T-helper 22 cell (primary cell): ENCODE results near the gene NWD2.

Experiments used
- DNase-seq: peaks from one replicate; pipeline ENCODE4 v3.0.0-alpha.2; 2020; ENCODE audit warnings: low read depth

NWD2 gene

DNA sequence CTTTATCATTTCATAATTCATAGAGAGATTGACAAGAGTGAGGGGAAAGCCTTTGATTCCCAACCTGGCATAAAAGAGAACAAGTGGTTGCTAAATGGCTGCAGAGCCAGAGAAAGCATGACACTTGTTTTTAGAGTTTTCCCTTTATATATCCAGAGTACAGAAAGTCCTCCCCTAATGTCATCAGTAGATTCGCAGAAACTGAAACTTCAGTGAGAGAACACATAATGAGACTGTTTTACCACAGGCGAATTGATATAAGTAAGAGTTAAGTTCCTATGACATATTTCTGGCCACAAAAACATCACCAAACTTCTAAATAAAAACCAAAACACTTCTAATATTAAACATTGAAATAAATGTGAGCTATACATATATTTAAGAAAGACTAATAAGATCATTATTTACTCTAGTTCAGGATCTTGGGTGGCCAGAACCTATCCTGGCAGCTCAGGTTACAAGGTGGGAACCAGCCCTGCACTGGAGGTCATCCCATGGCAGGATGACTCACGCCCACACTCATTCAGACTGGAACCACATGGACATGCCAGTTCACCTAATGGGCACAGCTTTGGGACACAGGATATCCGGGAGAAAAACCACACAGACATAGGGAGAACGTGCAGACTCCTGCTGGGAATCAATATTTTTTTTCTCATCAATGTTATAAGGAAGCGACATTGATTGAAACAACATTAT lies 35.5 kb downstream of the NWD2 start:
- no peak for DNase-seq

DNA sequence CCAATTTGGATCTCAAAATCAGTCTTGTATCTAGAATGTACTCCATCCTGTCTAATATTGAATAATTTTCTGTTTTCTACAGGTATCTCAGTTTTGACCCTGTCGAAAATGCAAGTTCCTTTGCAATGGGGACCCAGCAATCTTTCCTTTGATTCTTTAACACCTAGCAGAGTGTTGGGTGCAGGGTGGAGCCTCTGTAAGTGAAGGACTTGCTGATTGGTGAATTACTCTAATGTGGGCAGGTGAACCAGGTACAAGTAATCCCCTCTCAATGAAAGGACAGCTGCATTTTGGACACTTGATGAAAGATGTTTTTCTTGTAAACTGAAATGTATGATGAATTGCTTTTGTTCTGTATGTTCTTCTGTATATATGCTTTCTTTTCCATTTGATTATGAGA lies 54.9 kb downstream of the NWD2 start:
- DNase-seq = no peak

DNA sequence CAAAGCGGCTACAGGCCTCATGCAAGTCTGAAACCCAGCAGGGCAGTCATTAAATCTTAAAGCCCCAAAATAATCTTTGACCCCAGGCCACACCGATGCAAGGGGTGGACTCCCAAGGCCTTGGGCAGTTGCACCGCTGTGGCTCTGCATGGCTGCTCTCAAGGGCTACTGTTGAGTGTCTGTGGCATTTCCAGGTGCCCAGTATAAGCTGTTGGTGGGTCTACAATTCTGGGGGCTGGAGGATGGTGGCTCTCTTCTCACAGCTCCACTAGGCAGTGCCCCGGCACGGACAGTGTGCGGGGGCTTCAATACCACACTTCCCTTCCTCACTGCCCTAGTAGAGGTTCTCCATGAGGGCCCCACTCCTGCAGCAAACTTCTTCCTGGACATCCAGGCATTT lies 60.1 kb downstream of the NWD2 start:
- DNase-seq = no peak

DNA sequence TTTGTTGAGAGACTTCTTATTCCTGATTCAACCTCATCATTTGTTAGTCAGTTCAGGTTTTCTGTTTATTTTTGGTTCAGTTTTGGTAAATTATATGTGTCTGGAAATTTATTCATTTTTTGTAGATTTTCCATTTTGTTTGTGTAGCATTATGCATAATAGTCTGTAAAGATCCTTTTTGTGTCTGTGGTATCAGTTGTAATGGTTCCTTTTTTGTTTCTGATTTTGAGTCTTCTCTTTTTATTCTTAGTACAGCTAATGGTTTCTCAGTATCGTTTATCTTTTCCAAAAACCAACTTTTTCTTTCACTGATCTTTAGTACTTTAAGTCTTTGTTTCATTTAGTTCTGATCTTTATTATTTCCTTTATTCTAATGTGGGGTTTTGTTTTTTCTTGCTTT lies 61.4 kb downstream of the NWD2 start:
- no peak for DNase-seq

DNA sequence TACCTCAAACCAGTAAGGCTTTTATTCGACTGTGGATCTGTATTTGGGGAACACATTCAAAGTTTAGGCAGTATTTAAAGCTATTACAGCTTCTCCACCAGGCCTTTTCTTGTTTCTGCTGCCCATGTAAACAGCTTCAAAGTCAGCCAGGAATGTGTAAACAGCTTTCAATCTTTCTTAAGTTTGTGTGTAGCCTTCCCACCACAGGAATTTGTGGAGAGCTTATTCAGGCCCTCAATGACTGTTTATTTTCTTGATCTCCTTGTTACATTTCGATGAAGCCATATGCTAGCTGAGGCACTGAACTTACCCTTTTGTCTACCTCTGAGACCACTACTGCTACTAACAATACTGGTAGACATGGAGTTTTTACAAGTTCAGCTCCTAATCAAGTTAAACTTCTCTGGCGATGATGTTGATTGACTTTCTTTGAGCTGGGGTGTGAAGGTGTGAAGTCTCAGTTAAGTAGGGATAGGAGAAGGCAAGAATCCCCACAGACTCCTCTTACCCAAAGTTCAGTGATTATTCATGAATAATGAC lies 72.6 kb downstream of the NWD2 start:
- no peak for DNase-seq

DNA sequence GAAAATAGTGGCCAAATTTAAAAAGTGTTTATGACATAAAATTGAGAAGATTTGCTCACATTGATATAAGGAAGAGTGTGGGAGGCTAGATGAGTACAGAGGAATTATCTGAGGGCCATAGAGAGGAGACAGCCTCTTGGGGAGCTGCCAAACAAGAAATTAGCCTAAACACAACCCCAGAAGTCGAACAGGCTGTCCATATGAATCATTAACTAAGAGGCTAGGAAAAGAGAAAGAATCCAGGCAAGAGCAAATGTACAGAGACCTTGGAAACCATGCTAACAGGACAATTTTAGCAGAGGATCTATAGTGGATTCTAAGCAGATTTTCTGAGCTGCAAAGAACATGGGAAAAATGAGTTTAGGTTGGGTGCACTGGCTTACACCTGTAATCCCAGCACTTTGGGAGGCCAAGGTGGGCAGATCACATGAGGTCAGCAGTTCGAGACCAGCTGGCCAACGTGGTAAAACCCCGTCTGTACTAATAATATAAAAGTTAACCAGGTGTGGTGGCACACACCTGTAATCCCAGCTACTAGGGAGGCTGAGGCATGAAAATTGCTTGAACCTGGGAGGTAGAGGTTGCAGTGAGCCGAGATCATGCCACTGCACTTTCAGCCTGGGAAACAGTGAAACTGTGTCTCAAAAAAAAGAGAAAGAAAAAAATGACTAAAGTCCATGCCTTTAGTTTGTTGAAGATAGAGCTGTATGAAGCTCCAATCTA lies 76.1 kb downstream of the NWD2 start:
- no peak for DNase-seq

DNA sequence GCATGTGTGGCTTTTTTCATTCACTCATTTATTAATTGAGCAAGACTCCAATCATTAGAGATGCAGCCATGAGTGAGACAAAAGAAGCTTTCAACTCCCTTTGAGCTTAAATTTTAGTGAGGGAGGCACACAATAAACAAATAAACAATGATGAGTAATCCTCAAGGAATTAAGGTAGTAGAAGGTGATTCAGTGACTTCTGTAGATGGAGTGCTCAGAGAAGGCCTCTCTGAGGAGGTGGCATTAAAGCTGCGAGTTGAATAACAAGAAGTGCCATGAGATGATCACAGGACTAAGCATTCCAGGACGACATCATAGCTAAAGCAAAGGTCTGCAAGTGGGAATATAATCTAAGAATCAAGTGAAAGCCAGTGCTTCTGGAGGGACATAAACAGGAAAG lies 77.6 kb downstream of the NWD2 start:
- no peak for DNase-seq

DNA sequence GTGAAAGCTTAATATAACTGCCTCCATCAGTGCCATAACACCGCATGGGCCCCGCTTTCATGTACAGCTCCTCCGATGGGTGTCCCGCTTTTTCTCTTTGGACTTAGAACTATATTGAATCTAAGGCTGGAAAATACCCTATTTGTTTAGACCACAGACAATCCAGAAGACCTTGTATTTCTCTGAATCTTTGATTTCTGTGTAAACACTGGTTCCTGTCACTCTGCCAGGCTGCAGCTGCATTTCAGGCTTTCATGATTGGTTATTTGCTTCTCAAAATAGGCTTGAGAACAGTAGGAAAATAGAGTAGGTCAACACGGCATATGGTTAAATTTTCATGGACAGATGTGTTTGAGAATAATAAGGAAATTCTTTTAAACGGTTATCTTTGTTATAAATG lies 80.0 kb downstream of the NWD2 start:
- DNase-seq = no peak

DNA sequence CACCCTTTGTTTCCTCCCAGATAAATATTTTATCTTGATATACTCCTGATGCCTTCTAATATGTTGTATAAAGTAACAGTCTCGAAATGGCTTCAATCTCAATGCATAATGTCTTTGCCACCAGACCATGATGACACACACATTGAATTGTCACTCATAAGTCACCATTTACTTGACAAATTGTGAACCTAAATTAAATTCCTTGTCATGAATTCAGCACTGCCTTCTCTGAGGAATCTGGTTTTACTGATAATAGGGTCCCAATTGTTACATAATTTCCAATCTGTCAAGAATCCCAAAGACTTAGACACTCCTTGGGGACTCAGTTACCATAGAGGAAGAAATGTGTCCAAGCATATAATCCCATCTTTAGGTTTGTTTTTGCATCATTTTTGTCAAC lies 82.3 kb downstream of the NWD2 start:
- DNase-seq = no peak

DNA sequence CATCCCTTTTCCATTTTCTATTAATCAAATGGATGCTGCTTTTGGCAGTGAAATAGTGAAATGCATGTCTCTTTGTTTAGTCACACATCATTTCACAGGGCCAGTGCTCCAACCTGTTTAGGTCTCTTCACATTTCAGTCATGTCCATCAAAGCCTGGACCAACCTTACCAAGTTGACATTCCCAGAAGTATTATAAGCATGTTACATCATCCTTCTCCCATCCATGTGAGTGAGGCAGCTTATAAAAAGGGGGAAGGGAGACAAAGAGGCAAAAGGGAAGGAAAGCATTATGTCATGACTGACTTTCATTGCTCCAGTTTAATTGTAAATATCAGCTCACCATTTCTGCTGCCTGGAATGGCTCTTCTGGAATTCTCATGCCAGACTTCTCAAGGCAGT lies 94.4 kb downstream of the NWD2 start:
- DNase-seq = no peak

DNA sequence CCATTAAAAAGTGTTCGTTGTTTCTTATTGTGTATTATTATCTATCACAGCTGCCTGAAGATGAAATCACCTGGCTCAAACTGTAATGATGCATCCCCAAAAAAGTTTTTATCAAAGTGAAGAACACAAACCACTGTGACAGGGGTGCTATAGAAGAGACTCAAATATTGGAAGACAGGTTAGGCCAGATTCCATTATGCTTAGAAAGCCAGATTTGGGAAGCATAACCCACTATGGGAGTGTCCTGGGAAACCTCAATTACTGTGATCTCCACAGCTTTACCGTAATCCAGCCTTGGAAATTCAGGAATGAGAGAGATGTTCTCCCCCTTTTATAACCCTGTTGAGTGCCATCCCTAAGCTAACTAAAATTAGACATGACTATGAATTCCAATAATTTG lies 114.2 kb downstream of the NWD2 start:
- DNase-seq = no peak

DNA sequence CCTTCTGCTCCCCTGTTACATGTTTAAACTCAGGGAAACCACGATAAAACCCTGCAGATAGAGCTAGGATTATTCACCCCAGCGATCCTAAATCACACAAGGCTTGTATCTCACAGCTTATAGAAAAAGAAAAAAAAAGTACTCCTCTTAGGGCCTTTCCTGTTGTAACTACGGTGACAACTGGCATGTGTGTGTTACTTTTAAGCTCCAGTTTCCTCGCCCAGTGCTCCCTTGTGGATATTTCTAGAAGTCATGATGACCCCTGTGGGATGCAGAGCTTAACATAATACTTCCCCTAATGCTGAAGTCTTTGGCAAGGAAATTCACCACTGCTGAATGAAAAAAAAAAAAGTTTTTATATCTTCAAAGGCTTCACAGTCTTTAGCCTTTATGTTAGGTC lies 114.7 kb downstream of the NWD2 start:
- DNase-seq = no peak

DNA sequence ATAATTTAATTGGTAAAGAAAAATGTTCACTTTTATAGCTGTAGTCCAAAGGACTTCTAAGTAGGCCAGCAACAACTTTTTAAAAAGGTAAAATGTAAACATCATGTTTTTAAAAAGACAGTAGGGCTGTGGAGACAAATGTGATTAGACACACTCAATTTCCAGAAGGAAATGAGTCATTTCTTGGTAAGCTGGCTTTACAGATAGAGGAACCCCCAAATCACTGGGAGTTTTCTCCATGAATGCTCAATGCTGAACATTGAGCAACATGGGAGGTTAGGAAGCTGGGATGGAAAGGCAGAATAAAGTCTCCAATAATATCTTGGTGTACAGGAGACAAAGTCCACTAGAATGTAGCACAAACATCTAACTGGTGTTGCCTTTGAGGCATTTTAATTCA lies 121.3 kb downstream of the NWD2 start:
- no peak for DNase-seq

DNA sequence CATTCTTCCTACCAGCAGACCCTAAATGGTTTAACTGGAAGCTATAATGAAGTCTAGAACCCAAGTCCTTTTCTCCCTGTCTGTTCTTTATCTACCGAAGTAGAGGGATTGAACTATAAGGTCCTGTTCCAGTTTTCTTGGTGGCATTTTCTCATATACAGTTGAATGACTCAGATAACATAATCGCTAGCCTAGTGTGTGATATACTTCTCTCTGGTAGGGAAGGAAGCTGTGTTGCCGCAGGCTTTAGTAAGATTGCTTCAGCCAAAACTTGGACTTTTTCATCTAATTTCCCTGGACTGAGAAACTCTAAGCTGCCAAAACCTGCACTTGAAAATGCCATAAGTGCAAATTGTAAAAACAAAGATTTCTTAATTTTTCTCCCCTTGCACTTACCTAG lies 123.4 kb downstream of the NWD2 start:
- no peak for DNase-seq

DNA sequence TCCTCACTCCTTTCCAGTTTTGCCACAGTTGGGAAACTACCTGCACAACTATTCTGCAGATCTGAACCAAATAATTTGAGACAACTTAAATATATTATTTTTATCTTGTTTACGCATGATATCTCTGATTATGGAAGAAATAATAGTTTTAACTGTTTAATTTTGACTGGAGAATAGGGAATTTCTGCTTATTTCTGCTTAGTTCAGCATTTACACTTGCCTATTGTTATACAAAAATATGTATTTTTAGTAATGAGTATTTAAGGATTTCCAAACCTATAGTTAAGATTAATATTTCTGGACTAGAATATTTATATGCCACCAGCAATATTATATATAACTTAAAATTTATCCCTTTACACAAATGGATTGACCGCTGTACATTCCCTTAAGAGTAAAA lies 125.5 kb downstream of the NWD2 start:
- DNase-seq = no peak

DNA sequence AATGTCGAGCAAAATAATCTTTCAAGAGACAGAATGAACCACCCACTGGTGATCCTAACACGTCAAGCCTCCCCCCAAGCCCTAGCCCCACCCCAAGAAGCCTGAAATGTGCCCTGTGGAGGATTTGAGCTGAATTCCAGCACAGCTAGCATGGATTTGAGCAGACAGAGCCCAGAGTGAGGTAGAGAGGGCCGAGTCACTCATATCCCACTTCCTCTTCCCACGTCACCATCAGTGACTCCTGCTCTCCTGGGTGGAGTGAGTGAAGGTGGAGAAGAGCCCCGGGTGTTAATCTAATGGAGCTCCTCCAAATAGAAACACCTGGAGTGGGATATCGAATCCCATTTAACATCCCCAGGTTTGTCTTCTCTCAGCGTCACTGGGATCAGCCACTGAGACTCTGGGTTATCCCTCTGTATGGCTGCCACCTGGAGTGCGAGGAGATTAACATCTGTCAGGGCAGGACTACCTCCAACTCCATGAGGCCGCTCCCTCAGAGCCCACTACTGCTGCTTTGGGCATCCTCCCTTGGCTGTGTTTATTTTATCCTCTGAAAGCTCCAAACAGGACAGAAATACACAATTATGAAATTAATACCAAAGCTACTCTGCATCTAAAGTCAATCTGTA lies 136.6 kb downstream of the NWD2 start:
- DNase-seq = no peak

DNA sequence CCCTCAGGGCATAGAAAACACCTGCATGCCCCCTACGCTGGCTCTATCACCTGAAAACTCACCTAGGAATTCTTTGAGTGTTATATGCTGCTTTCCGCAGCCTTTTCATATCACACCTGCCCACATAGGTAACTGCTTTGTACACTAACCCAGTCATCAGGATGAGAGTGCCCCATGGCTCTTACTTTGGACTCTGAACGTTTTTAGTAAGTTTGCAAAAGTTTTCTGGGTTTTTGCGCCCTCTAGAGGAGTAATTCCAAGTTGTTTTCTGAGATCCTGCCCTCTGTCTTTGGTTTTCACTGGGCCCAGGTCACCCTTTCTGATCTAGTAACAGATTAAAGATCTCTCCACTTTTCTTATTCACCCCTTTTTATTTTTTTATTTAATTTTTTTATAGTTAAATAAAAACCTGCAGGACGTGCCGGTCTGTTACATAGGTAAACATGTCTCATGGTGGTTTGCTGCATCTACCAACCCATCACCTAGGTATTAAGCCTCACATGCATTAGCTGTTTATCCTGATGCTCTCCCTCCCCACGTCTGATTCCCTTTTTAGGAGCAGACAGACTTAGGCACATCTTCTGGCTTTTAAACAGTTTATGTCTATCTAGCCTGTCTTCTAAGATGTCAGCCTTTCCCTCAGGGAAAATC lies 139.2 kb downstream of the NWD2 start:
- DNase-seq = no peak

DNA sequence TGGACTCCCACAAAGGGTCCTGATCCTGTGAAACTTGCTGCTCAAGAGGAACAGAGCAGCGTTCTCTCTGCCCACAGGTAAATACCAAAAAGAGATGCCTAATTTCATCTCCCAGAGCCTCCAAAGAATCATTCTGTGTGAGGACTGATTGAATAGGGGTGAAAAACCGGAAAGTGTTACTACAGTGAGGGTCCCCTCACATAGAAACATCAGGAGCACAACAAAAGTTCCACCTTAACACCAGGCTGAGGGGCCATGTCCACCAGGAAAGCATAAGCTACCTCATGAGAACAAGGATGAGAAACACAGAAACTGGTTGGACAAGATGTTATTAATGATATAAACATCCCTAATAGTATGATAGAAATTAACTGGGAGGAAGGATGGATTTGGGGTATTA lies 140.9 kb downstream of the NWD2 start:
- no peak for DNase-seq

DNA sequence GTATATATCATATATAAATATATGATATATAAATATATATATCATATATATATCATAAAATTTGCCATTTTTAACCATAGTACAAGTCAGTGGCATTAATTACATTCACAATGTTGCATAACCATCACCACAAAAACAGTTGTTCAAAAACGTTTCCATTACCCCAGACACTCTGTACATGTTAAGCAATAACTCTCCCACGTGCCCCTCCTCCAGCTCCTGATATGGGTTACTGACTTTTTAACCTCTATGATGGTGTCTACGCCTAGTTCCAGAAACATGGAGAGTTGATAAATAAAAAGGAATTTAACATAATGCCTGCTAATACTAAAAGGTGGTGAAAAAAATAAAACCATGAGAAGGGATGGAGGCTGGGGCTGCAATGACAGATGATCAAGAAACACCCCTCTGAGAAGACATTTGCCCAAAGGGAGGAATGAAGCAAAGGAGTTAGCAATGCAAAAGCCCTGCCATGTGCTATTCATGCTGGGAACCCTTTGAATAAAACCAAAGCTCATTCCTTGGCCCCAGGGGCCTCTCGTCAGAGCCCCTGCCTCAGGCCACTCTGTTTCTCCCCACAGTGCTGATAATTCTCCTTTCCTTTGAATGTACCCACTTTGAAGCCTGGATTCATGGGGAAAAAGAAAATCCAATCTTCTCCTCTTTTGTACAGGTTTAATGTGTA lies 144.3 kb downstream of the NWD2 start:
- no peak for DNase-seq

DNA sequence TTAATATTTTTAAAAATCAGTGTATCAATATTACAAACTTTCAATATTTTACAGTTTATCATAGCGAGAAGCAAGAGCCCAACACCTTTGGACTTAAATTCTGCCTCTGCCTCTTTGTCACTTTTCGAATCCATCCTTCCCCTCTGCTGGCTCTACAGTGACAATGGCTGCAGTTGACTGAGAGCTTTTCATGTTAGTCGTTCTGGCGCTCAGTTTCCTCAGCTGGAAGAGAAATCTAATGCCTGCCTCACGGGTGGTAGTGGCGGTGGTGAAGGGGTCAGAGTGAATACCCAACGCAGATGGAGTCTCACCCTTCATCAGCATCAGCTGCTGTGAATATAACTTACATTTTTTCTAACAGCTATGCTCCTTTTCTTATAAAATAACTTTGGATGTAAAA lies 144.8 kb downstream of the NWD2 start:
- DNase-seq = no peak

DNA sequence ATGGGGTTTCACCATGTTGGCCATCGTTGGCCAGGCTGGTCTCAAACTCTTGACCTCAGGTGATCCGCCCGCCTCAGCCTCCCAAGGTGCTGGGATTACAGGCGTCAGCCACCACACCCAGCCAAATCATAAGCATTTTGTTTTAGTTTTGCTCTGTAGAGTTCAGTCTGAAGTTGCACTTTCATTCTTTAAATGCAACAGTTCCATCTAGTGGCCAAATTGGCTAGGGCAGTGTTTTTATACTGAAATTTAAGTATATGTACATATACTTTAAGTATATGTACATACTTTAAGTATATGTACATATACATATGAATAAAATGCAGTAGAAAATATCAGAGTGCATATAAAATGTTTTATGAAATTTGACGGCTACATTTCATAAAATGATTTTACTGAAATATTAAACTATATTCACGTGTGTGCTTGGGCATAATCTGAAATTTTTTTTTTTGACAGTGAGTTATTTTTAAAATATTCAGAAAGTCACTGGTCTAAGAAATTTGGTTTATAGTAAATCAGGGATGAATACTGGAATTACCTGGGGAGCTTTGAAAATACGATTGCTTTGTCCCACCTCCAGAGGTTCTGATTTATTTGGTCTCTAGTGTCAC lies 145.5 kb downstream of the NWD2 start:
- no peak for DNase-seq
